Activated CD8-positive, alpha-beta memory T cell treated with anti-CD3 and anti-CD28 coated beads for 48 hours (primary cell): ENCODE data around the gene POLH.

ENCODE experiments used
- DNase-seq, 3 experiments: peaks; one replicate each; pipeline ENCODE4 v3.0.0-alpha.2; 2020; ENCODE audit warnings: low read depth in 2 of 3, low spot score in 2 of 3

POLH gene

DNA sequence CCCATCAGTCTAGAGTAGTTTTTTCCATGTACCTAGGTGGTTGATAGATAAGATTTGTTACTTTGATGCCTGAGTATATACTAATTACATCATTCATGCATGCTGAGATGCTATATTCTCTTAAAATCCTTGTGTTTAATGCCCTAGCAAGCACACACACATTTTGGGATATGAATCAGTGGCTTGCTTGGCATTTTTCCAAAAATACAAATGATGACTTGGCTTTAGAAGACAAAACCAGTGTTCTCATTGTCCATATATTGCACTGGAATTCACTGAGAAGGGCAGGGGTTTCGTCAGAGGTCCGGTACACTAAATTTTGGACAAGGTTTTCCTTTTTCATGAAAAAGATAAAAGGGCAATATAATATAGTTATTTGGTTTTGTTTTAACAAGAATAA lies 28.2 kb downstream of the POLH start:
- no peak for DNase-seq

- DNase-seq, result no peak
Measured at GRCh38 chr6:43606019-43606418, 30.0 kb downstream of the POLH start.

DNA sequence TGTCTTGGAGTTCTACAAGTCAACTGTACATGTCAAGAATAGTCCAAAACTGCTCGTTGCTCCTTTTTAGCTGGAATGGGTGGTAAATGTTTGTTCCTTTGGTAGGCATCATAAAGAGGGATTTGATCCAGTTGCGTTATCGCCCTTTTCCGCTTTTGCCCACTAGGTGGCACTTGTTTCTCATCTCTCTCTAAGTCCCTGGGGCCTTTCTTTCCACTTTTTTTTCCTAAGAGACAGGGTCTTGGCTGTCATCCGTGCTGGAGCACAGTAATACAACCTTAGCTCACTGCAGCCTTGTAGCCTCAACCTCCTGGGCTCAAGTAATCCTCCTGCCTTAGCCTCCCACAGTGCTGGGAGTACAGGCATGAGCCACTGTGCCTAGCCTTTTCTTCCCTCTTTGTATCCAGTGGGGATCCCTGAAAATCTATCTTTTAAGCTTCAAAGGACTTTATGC lies 32.4 kb downstream of the POLH start:
- DNase-seq, result peak in 1 of 3 experiments; percentile 29

DNA sequence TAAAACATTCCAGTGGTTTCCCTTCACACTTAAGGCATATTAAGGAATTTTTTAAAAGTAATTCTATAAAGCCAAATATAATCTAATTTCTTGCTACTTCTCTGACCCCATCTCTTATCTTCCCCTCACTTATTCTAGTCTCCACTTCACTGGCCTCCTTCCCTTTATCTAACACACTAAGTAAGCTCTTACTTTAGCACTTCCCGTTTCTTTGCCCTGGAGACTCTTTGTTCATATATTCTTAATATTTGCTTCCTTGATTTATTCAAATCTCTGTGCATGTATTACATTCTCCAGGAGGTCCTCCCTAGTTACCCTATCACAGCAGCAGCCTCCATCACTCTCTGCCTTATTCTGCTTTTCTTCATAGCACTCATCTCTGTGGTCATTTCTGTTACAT lies 32.8 kb downstream of the POLH start:
- DNase-seq, result no peak

DNA sequence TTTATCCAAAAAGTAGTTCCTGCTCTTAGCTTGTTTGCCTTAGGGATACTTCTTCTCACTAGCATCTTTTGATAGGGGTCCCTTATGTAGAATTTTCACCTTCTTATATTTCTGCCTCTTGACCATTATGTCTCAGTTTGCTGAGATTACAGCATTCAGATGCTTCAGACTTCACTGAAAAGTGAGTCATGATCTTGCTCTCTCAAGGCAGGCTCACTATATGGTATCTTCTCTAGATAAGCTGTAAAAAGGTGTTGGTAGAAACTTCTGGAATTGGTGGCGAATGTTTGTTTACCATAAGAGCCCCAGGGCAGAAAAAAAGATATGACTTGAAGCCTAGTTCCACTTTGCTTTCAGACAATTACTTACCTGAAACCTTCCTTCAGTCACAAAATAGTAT lies 33.4 kb downstream of the POLH start:
- no peak for DNase-seq

- no peak for DNase-seq
Measured at GRCh38 chr6:43610431-43610830, 34.4 kb downstream of the POLH start.

DNA sequence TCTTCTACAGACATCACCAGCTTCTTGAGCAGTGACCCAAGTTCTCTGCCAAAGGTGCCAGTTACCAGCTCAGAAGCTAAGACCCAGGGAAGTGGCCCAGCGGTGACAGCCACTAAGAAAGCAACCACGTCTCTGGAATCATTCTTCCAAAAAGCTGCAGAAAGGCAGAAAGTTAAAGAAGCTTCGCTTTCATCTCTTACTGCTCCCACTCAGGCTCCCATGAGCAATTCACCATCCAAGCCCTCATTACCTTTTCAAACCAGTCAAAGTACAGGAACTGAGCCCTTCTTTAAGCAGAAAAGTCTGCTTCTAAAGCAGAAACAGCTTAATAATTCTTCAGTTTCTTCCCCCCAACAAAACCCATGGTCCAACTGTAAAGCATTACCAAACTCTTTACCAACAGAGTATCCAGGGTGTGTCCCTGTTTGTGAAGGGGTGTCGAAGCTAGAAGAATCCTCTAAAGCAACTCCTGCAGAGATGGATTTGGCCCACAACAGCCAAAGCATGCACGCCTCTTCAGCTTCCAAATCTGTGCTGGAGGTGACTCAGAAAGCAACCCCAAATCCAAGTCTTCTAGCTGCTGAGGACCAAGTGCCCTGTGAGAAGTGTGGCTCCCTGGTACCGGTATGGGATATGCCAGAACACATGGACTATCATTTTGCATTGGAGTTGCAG lies 37.9 kb downstream of the POLH start:
- no peak for DNase-seq

- no peak for DNase-seq
Measured at GRCh38 chr6:43614396-43614730, 38.4 kb downstream of the POLH start.

- no peak for DNase-seq
Measured at GRCh38 chr6:43616725-43617472, 40.9 kb downstream of the POLH start.

DNA sequence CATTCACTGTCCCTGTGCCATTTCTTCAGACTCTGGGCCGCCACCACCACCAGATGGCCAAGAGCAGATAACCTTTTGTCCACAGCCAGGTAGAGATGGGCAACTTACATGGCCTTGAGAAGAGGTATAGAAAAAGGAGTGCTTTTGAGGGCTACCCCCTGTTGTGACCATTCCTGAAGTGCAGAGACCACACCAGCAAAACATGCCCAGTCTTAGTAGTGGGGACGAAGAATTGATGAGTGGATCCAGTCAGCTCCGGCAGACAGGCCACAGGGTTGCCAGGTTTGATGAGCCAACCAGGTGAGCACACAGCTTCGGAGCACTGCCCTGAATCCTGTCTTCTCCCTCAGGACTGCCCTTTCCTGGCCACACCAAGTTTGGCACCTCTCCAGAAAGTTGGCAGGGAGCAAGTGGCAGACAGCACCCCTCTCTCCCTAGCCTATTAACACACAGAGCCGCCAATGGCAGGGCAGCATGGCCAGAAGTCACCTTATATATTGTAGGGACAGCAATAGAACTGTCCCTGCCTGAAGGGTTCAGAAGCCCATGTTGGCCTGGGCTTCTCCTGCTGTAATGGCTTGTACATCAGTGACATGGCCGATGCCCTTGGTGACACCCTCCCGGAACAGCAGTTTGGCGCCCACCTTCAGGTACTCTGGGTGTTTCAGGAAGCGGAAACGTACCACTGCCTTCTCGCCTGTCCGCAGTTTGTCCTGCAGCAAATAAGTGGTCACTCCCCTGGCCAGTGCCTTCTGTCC lies 45.3 kb downstream of the POLH start:
- no peak for DNase-seq

DNA sequence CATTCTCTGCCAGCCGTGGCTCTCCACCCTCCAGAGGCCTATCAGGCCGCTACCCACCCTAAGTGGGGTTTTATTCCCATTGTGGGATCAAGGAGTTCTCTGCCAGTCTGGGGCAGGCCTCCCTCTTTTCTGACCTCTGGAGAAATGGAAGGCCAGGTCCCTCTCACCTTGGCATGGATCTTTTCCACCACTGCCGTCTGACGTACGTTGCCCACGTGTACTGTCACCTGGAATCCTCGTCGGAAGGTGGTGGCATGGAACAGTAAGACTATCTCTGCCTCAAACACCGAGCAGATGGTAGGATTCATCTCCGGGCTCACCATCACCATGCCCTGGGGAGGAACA lies 45.8 kb downstream of the POLH start:
- DNase-seq, result no peak

- DNase-seq, result no peak
Measured at GRCh38 chr6:43622541-43622940, 46.6 kb downstream of the POLH start.

GRCh38 chr6:43623880-43624785 lies 48.1 kb downstream of the POLH start:
- no peak for DNase-seq

- DNase-seq, result no peak
Measured at GRCh38 chr6:43624786-43625288, 48.9 kb downstream of the POLH start.

DNA sequence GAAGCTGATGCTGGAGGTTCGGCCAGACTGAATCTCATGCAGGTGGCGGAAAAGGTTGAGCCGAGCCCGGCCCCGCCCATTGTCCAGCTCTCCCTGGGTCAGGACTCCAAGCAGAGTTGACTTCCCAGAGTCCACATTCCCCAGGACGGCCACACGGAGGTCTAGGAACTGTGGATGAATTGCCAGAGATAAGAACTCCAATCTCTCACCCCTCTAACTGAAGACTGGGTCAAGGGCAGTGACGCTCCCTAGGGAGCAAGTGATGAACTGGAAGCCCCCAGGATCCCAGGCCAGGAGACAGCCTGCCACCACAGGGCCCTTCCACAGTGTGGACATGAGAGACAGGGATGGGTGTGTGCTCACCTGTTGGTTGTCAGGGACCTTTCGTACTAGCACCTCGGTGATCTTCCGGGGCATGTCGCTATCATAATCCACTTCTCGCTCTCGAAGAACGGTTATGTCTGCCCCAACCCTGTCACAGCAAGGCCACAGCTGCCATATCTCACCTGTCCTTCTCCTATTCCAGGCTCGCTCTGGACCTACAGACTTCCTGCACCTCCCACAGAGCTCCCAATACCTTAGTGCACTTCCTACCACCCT lies 49.5 kb downstream of the POLH start:
- no peak for DNase-seq

DNA sequence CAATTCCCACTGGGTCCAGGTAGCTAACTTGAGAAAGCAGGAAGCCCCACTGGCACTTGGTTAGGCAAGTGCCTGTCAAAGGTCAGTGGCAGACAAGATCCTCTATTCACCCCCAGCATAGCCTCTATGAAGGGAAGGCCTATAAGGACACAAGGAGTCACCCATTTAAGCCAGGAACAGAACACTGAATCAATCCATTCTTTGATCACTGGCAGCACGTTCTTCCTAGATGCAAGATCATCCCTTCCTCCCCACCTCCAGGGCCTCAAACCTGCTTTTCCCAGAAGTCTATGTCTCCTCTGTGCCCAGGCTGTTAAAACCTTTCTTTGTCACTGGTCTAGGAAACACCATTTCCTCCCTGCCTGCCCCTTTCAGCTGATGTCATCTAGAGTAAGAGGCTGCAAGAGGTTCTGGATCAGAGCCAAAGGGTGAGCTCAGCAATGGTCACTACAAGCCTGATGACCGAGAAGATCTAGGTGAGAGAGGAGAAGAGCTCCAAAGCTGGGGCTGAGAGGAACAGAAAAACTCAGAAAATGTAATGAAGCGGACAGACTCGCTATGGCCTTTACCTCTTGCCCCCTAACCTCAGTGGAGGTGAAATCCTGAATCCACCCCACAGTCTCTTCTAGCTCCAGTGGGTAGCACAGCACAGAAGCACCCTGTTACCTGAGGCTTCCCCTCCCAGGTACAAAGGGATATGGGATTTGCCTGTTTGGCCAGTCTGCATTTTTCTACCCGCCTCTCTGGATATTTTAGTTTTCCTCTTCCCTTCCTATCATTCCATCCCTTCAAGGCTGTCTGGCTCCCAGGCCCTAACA lies 51.2 kb downstream of the POLH start:
- no peak for DNase-seq

DNA sequence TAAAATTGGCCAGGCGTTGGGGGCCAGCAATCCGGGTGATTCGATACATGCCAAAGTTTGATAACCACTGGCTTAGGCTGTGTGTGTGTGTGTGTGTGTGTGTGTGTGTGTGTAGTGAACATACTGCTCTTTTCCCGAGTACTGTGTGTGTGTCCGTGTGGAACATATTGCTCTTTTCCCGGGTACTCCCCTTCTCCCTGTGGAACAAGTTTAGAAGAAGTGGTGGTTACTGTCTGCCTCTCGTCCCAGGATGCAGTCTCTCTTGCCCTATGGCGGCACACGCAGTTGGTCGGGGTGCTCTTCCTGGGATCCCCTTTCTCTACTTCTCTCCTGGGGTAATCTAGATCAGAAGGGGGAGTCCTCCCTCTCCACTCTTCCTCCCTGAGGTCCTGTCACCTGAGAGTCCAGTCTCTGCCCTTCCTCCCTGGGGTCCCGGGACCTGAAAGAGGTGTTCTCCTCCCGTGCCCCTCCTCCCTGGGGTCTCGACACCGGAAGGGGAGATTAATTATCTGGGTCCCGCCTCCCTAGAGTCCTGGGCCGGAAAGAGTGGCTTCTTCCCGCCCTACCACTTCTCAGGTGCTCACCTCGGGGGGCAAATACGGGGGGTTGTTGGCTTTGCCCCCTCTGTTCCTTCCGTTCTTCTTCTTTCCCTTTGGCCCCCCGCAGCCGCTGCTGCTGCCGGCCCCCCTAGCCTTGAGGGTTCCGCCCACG lies 52.6 kb downstream of the POLH start:
- peak in 2 of 3 experiments; percentile 26 to 28 for DNase-seq

- peak; percentile 79 to 95 (median 84) for DNase-seq
Measured at GRCh38 chr6:43629104-43629504, 53.1 kb downstream of the POLH start, which contains the start of gene GTPBP2. GTPBP2 (minus strand) TSS chr6:43629264; CDS start chr6:43629162, 102 bp downstream.
